Activated naive CD4-positive, alpha-beta T cell treated with anti-CD3 and anti-CD28 coated beads for 36 hours (primary cell): ENCODE results near the gene TPK1. TPM values are rescaled to one million over a fixed set of nuclear protein-coding genes. Genes with fewer than 3 reads are reported as not detected.

Experiments used
- CTCF ChIA-PET: fragments of 350-600 bp; sonication (Branson Sonifier 250); formaldehyde crosslinking; loops from one replicate; lab custom pipeline; 2021; ENCODE audit warnings: antibody characterized with exemption; lab: Charles Lee
- DNase-seq: peaks from one replicate; pipeline ENCODE4 v3.0.0-alpha.2; 2020
- H3K27ac Mint-ChIP-seq: one replicate; pipeline ENCODE4 v1.8.0; 2021; ENCODE audit warnings: mild to moderate bottlenecking, mixed read lengths
- H3K27me3 Mint-ChIP-seq: one replicate; pipeline ENCODE4 v1.8.0; 2021; ENCODE audit warnings: low read depth, mixed read lengths
- H3K36me3 Mint-ChIP-seq: one replicate; pipeline ENCODE4 v1.8.0; 2021; ENCODE audit warnings: low read depth, mixed read lengths
- H3K4me1 Mint-ChIP-seq: one replicate; pipeline ENCODE4 v1.8.0; 2021; ENCODE audit warnings: low read depth, mixed read lengths
- H3K4me3 Mint-ChIP-seq: one replicate; pipeline ENCODE4 v1.8.0; 2021; ENCODE audit warnings: mild to moderate bottlenecking, moderate library complexity, mixed read lengths
- H3K9me3 Mint-ChIP-seq: one replicate; pipeline ENCODE4 v1.8.0; 2021; ENCODE audit warnings: mixed read lengths
- intact Hi-C: fragments of 100-400 bp; cut with micrococcal nuclease; formaldehyde crosslinking; loops from one replicate; pipeline ENCODE4 v1.15.1; 2023
- total RNA-seq, 2 experiments: library from RNA; stranded (reverse); gene quantifications; one replicate each; pipeline ENCODE4 v1.2.3, GENCODE V29; 2021

TPK1 gene
- total RNA-seq, 2 experiments from 2014 or later, result 26.4 to 28.6 TPM

- peaks cover 2% of the 10 kb centered on the region for H3K4me1 Mint-ChIP-seq
- H3K27me3 Mint-ChIP-seq, result no peaks in the 10 kb centered on the region
- peaks cover 13% of the 10 kb centered on the region for H3K36me3 Mint-ChIP-seq
- intact Hi-C loops, result no loop called here
- CTCF ChIA-PET, result no interaction called here
- no peak overlapping the region for H3K27ac Mint-ChIP-seq
- no peak for DNase-seq
- no peak overlapping the region for H3K4me3 Mint-ChIP-seq
- H3K9me3 Mint-ChIP-seq, result peaks cover 2% of the 10 kb centered on the region
Observed at GRCh38 chr7:144534196-144534595, 301.7 kb downstream of the TPK1 start.

- Mint-ChIP-seq H3K9me3 (no peaks in the 10 kb centered on the region), H3K4me3 (no peak overlapping the region), H3K27me3 (no peaks in the 10 kb centered on the region), H3K36me3 (peaks cover 7% of the 10 kb centered on the region), H3K4me1 (peaks cover 4% of the 10 kb centered on the region), H3K27ac (no peak overlapping the region)
- no peak for DNase-seq
- CTCF ChIA-PET, result no interaction called here
- intact Hi-C loops, result no loop called here
Observed at GRCh38 chr7:144531181-144531580, 304.7 kb downstream of the TPK1 start.

GRCh38 chr7:144529269-144529926, 306.5 kb downstream of the TPK1 start:
- no peak overlapping the region for H3K27ac Mint-ChIP-seq
- H3K27me3 Mint-ChIP-seq, result no peaks in the 10 kb centered on the region
- DNase-seq, result no peak
- intact Hi-C loops, result no loop called here
- H3K4me1 Mint-ChIP-seq, result peaks cover 4% of the 10 kb centered on the region
- CTCF ChIA-PET, result interaction anchor here (0.7 kb wide), 1 partner anchor 25 kb away, joined by 3 read pairs; no protein-coding TSS in a partner anchor
- H3K9me3 Mint-ChIP-seq, result no peaks in the 10 kb centered on the region
- H3K4me3 Mint-ChIP-seq, result no peak overlapping the region
- H3K36me3 Mint-ChIP-seq, result peaks cover 7% of the 10 kb centered on the region

- peaks cover 4% of the 10 kb centered on the region for H3K4me1 Mint-ChIP-seq
- CTCF ChIA-PET, result no interaction called here
- H3K36me3 Mint-ChIP-seq, result peaks cover 7% of the 10 kb centered on the region
- no peak overlapping the region for H3K27ac Mint-ChIP-seq
- no peaks in the 10 kb centered on the region for H3K27me3 Mint-ChIP-seq
- H3K9me3 Mint-ChIP-seq, result no peaks in the 10 kb centered on the region
- intact Hi-C loops, result no loop called here
- H3K4me3 Mint-ChIP-seq, result no peak overlapping the region
- DNase-seq, result no peak
Observed at GRCh38 chr7:144528536-144529045, 307.3 kb downstream of the TPK1 start.

- H3K27ac Mint-ChIP-seq, result no peak overlapping the region
- no peak for DNase-seq
- CTCF ChIA-PET, result no interaction called here
- no peaks in the 10 kb centered on the region for H3K27me3 Mint-ChIP-seq
- peaks cover 9% of the 10 kb centered on the region for H3K36me3 Mint-ChIP-seq
- no peaks in the 10 kb centered on the region for H3K9me3 Mint-ChIP-seq
- H3K4me3 Mint-ChIP-seq, result no peak overlapping the region
- H3K4me1 Mint-ChIP-seq, result peaks cover 4% of the 10 kb centered on the region
- intact Hi-C loops, result no loop called here
Observed at GRCh38 chr7:144527051-144527471, 308.8 kb downstream of the TPK1 start.

- H3K27me3 Mint-ChIP-seq, result no peaks in the 10 kb centered on the region
- H3K9me3 Mint-ChIP-seq, result no peaks in the 10 kb centered on the region
- intact Hi-C loops, result no loop called here
- no peak overlapping the region for H3K4me3 Mint-ChIP-seq
- H3K36me3 Mint-ChIP-seq, result peaks cover 9% of the 10 kb centered on the region
- CTCF ChIA-PET, result no interaction called here
- H3K4me1 Mint-ChIP-seq, result peaks cover 4% of the 10 kb centered on the region
- H3K27ac Mint-ChIP-seq, result no peak overlapping the region
- DNase-seq, result no peak
Observed at GRCh38 chr7:144525956-144526355, 309.9 kb downstream of the TPK1 start.

GRCh38 chr7:144524271-144524670, 311.6 kb downstream of the TPK1 start:
- CTCF ChIA-PET, result interaction anchor here (0.6 to 0.7 kb wide), 2 partner anchors 141 to 143 kb away, joined by 3 read pairs; no protein-coding TSS in a partner anchor
- intact Hi-C loops, result no loop called here
- H3K4me1 Mint-ChIP-seq, result peaks cover 7% of the 10 kb centered on the region
- no peaks in the 10 kb centered on the region for H3K27me3 Mint-ChIP-seq
- peaks cover 6% of the 10 kb centered on the region for H3K36me3 Mint-ChIP-seq
- no peak overlapping the region for H3K27ac Mint-ChIP-seq
- H3K4me3 Mint-ChIP-seq, result no peak overlapping the region
- DNase-seq, result no peak
- no peaks in the 10 kb centered on the region for H3K9me3 Mint-ChIP-seq

GRCh38 chr7:144523621-144524020, 312.2 kb downstream of the TPK1 start:
- peaks cover 6% of the 10 kb centered on the region for H3K4me1 Mint-ChIP-seq
- H3K27me3 Mint-ChIP-seq, result no peaks in the 10 kb centered on the region
- H3K9me3 Mint-ChIP-seq, result no peaks in the 10 kb centered on the region
- peaks cover 6% of the 10 kb centered on the region for H3K36me3 Mint-ChIP-seq
- no peak overlapping the region for H3K27ac Mint-ChIP-seq
- no peak for DNase-seq
- H3K4me3 Mint-ChIP-seq, result no peak overlapping the region
- CTCF ChIA-PET, result interaction anchor here (0.6 kb wide), 1 partner anchor 143 kb away, joined by 3 read pairs; no protein-coding TSS in a partner anchor
- intact Hi-C loops, result no loop called here

- peaks cover 15% of the 10 kb centered on the region for H3K4me1 Mint-ChIP-seq
- no peak for DNase-seq
- no peak overlapping the region for H3K4me3 Mint-ChIP-seq
- peaks cover 2% of the 10 kb centered on the region for H3K36me3 Mint-ChIP-seq
- CTCF ChIA-PET, result no interaction called here
- H3K27me3 Mint-ChIP-seq, result no peaks in the 10 kb centered on the region
- intact Hi-C loops, result no loop called here
- H3K27ac Mint-ChIP-seq, result no peak overlapping the region
- no peaks in the 10 kb centered on the region for H3K9me3 Mint-ChIP-seq
Observed at GRCh38 chr7:144519925-144520324, 315.9 kb downstream of the TPK1 start.

- CTCF ChIA-PET, result interaction anchor here (0.6 kb wide), 1 partner anchor 83 kb away, joined by 3 read pairs; no protein-coding TSS in a partner anchor
- intact Hi-C loops, result no loop called here
- Mint-ChIP-seq H3K36me3 (no peaks in the 10 kb centered on the region), H3K4me1 (peaks cover 15% of the 10 kb centered on the region), H3K9me3 (no peaks in the 10 kb centered on the region), H3K27me3 (no peaks in the 10 kb centered on the region), H3K27ac (no peak overlapping the region), H3K4me3 (no peak overlapping the region)
- DNase-seq, result no peak
Observed at GRCh38 chr7:144518360-144518759, 317.5 kb downstream of the TPK1 start.

- H3K9me3 Mint-ChIP-seq, result no peaks in the 10 kb centered on the region
- no peaks in the 10 kb centered on the region for H3K27me3 Mint-ChIP-seq
- no peak overlapping the region for H3K27ac Mint-ChIP-seq
- H3K4me1 Mint-ChIP-seq, result peaks cover 15% of the 10 kb centered on the region
- no peaks in the 10 kb centered on the region for H3K36me3 Mint-ChIP-seq
- H3K4me3 Mint-ChIP-seq, result no peak overlapping the region
- no peak for DNase-seq
- intact Hi-C loops, result no loop called here
- CTCF ChIA-PET, result interaction anchor here (0.6 kb wide), 1 partner anchor 83 kb away, joined by 3 read pairs; no protein-coding TSS in a partner anchor
Observed at GRCh38 chr7:144517749-144518148, 318.1 kb downstream of the TPK1 start.

- CTCF ChIA-PET, result interaction anchor here (0.6 kb wide), 1 partner anchor 86 kb away, joined by 3 read pairs; no protein-coding TSS in a partner anchor
- H3K36me3 Mint-ChIP-seq, result no peaks in the 10 kb centered on the region
- no peaks in the 10 kb centered on the region for H3K27me3 Mint-ChIP-seq
- DNase-seq, result no peak
- no peak overlapping the region for H3K4me3 Mint-ChIP-seq
- H3K27ac Mint-ChIP-seq, result no peak overlapping the region
- peaks cover 15% of the 10 kb centered on the region for H3K4me1 Mint-ChIP-seq
- intact Hi-C loops, result no loop called here
- no peaks in the 10 kb centered on the region for H3K9me3 Mint-ChIP-seq
Observed at GRCh38 chr7:144516729-144517525, 318.9 kb downstream of the TPK1 start.
